ENCODE measurements around the gene GSTM2.

The GSTM2 gene

GRCh38 chr1:109718495-109718894 is 50.6 kb downstream of the GSTM2 start:
- no peak for FAIRE-seq

- FAIRE-seq: no peak
These were observed 51.5 kb downstream of the GSTM2 start for GRCh38 chr1:109719337-109719837.

DNA sequence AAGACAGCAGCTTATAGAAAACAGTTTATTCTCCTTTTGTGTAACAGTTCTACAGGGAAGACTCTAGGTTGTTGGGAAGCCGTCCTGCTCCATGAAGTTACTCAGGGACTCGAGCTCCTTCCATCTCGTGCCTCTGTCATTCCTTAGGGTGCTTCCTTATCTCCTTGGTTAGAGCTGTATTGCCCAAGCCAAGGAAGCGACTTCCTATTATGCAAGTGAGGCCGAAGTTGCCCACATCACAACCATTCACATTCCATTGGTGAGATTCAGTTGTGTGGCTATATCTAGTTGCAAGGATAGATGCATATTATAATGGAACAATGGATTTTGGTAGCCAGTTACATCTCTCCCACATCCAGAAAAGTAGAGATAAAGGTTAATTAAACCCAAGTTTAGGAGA is 53.2 kb downstream of the GSTM2 start:
- FAIRE-seq: no peak

GRCh38 chr1:109721971-109722370 is 54.1 kb downstream of the GSTM2 start:
- FAIRE-seq: no peak

- FAIRE-seq: no peak
These were observed 55.2 kb downstream of the GSTM2 start for GRCh38 chr1:109722908-109723691.

Measured in G401.6 (cell line).